Activated T-cell treated with anti-CD3 and anti-CD28 coated beads for 48 hours (primary cell): ENCODE data around the gene OPCML.

Experiments
- DNase-seq: peaks from one replicate; pipeline ENCODE4 v3.0.0-alpha.2; 2020; ENCODE audit warnings: low read depth

The OPCML gene

GRCh38 chr11:132610791-132611190 lies 921.5 kb downstream of the OPCML start:
- DNase-seq: no peak

GRCh38 chr11:132610216-132610615 lies 922.1 kb downstream of the OPCML start:
- no peak for DNase-seq

- no peak for DNase-seq
Observed at GRCh38 chr11:132607575-132607974, 924.7 kb downstream of the OPCML start.

- DNase-seq: no peak
Observed at GRCh38 chr11:132605825-132606570, 926.3 kb downstream of the OPCML start.

GRCh38 chr11:132604431-132604830 lies 927.9 kb downstream of the OPCML start:
- no peak for DNase-seq

GRCh38 chr11:132601875-132602274 lies 930.4 kb downstream of the OPCML start:
- DNase-seq: no peak

GRCh38 chr11:132595711-132596134 lies 936.6 kb downstream of the OPCML start:
- no peak for DNase-seq

GRCh38 chr11:132595246-132595645 lies 937.1 kb downstream of the OPCML start:
- no peak for DNase-seq

GRCh38 chr11:132590986-132591385 lies 941.3 kb downstream of the OPCML start:
- no peak for DNase-seq

- no peak for DNase-seq
Observed at GRCh38 chr11:132590554-132590953, 941.7 kb downstream of the OPCML start.

- no peak for DNase-seq
Observed at GRCh38 chr11:132589791-132590190, 942.5 kb downstream of the OPCML start.

- DNase-seq: no peak
Observed at GRCh38 chr11:132588366-132588765, 943.9 kb downstream of the OPCML start.

- DNase-seq: no peak
Observed at GRCh38 chr11:132587716-132588115, 944.6 kb downstream of the OPCML start.

- no peak for DNase-seq
Observed at GRCh38 chr11:132586801-132587200, 945.5 kb downstream of the OPCML start.

GRCh38 chr11:132579634-132580327 lies 952.5 kb downstream of the OPCML start:
- no peak for DNase-seq

GRCh38 chr11:132579136-132579535 lies 953.2 kb downstream of the OPCML start:
- DNase-seq: no peak

- DNase-seq: no peak
Observed at GRCh38 chr11:132578580-132578979, 953.7 kb downstream of the OPCML start.

GRCh38 chr11:132576706-132577105 lies 955.6 kb downstream of the OPCML start:
- DNase-seq: no peak

GRCh38 chr11:132564091-132564885 lies 968.0 kb downstream of the OPCML start:
- DNase-seq: no peak

GRCh38 chr11:132563050-132563449 lies 969.3 kb downstream of the OPCML start:
- no peak for DNase-seq

GRCh38 chr11:132561937-132562336 lies 970.4 kb downstream of the OPCML start:
- no peak for DNase-seq

- no peak for DNase-seq
Observed at GRCh38 chr11:132559331-132560036, 972.8 kb downstream of the OPCML start.
